ENCODE data around the gene SAMD9L.
A peak's percentile ranks its signal among the peaks of the same experiment; 100 is the strongest.

The SAMD9L gene

DNA sequence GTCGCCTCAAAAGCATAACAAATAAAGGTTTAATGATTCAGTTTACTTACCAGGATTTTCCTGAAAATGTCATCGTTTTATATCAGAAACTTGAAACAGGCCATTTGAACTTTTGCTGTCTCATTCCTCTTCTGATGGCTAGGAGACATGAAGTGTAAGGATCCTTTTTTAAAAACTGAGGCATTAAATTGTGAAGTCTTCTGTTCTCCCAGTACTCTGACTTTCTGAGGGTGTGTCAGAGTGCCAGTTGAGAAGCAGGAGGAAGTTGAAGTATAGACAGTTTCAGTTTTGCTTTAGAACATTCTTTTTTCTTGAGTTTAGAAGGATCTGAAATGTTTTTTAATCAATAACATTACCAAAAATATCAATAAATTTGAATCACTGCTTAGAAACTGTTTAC, at the start of gene SAMD9L:
Gene SAMD9L, minus strand, starts transcription at position 242 of the 400 bp plus-strand sequence. CDS start 12,414 bp downstream, outside the sequence.
- peaks cover 10% of the 10 kb centered on the region for H3K36me3 Mint-ChIP-seq
- peak within 1 kb of the TSS; percentile 90 for H3K4me3 Mint-ChIP-seq
- ATAC-seq (ENCODE audit: low read depth) = peak; percentile 69
- no peak for DNase-seq (ENCODE audit: low spot score in 2 of 2)
- no peaks in the 10 kb centered on the region for H3K9me3 Mint-ChIP-seq
- H3K4me1 Mint-ChIP-seq = peaks cover 41% of the 10 kb centered on the region
- H3K27ac Mint-ChIP-seq = peak within 1 kb of the TSS; percentile 95
- no peaks in the 10 kb centered on the region for H3K27me3 Mint-ChIP-seq

DNA sequence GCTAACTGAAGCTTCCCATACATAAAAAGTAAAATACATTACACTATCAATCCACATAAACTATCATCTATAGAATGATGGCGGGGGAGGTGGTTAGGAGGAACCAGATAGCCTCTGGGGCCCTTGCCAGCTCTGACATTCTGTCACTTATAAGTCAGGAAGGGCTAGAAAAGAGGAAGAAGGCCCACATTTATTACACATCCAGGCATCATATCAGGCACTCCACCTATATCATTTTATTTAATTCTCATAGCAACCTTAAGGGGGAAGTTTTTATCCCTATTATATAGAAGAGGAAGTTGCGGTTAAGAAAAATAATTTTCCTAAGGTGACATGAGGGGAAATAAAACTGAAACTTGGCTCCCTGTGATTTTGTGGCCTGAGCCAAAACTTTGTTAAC, 48.2 kb upstream of the SAMD9L start:
- ATAC-seq (ENCODE audit: low read depth) (peak; percentile 57), DNase-seq (ENCODE audit: low spot score in 2 of 2) (no peak)
- peaks cover 7% of the 10 kb centered on the region for H3K4me1 Mint-ChIP-seq
- peaks cover 5% of the 10 kb centered on the region for H3K27me3 Mint-ChIP-seq
- H3K36me3 Mint-ChIP-seq = no peaks in the 10 kb centered on the region
- H3K9me3 Mint-ChIP-seq = no peaks in the 10 kb centered on the region
- H3K4me3 Mint-ChIP-seq = no peak overlapping the region
- H3K27ac Mint-ChIP-seq = peak overlapping the region; percentile 5

DNA sequence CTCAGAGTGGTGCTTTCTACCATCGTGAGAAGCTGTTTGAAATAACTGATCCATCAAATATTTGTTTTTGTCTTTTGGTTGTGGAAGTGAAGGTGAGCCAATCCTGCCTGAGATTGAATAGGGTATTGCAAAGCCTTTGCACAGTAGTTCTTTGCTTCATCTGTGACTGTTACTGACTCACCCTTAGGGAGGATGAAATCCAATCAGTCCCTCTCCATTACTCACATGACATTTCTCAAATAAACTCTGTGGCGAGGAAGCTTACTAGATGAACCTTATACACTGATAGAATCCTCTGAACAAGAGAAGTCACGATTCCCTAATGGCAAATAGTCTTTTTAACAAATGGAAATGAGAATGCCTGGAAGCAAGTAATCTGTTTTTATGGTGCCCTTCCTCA, 46.2 kb upstream of the SAMD9L start:
- Mint-ChIP-seq H3K9me3 (no peaks in the 10 kb centered on the region), H3K4me3 (no peak overlapping the region), H3K4me1 (peaks cover 7% of the 10 kb centered on the region), H3K27me3 (peaks cover 7% of the 10 kb centered on the region), H3K36me3 (no peaks in the 10 kb centered on the region), H3K27ac (no peak overlapping the region)
- DNase-seq (ENCODE audit: low spot score in 2 of 2) (no peak), ATAC-seq (ENCODE audit: low read depth) (no peak)

DNA sequence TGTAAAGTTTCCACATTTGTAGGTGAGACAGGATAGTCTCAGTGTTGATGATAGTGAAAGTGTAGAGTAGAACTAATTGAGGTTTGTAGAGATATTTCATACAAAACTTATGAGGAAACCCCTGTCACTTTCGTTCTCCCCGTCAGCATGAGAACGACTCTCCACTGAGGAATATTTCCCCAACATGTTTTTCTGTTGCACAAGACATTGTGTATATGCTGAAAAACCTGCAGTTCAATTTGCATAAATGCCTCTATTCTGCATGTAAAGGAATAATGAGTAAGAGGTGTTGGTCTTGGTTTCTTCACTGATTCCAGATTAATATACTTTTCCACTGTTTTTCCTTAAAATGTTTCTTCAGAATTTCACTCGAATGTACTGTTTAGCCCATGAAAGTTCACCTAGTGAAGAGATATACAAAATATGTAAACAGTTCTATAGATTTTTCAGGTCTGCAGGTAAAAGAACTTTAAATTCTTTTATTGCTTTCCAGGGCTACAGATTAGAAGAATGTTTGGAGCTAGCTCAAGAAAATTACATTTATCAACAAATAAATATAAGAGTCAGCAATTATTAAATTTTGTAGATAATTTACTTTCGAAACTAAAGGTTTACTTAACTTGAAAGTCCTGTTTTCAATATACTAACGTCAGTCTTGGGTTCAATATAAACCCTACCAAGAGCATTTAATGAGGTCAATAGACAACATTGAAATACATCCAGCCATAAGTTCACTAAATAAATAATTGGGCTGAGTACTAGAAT, 40.9 kb upstream of the SAMD9L start:
- Mint-ChIP-seq H3K4me3 (no peak overlapping the region), H3K4me1 (no peaks in the 10 kb centered on the region), H3K36me3 (no peaks in the 10 kb centered on the region), H3K9me3 (no peaks in the 10 kb centered on the region), H3K27me3 (peaks cover 3% of the 10 kb centered on the region), H3K27ac (no peak overlapping the region)
- DNase-seq (ENCODE audit: low spot score in 2 of 2) = no peak
- ATAC-seq (ENCODE audit: low read depth) = no peak

DNA sequence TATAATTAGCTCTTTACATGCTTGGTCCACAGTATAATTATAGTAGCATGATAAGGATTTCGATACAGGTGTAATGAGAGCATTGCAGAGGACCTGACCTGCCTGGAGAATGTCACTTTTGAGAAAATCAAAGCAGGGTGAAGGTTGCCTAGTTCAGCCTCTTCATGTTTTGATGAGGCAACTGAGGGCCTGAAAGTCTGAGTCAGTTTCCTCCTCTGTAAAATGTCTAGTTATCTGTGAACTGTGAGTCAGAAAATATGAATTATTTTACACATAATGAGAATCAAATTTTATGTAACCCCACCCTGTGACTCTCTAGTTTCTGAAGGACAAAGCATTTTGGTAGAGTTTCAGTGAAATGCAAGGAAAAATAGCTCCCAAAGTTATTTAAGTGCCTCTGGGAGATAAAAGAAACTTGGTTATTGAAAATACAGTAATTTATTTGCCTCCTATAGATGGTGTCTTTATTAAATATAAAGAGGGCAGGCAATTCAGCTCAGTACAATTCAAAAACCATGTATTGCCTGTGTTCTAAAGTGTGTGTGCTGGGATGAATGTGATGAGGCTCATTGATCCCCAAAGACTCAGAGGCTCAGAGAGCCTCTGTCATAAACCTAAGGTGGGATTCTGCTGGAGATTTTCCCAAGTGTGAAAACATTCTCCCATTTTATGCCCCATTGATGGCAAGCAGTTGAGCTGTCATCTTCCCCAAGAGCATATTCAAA, 37.3 kb upstream of the SAMD9L start:
- ATAC-seq (ENCODE audit: low read depth) (no peak), DNase-seq (ENCODE audit: low spot score in 2 of 2) (no peak)
- peaks cover 9% of the 10 kb centered on the region for H3K27me3 Mint-ChIP-seq

DNA sequence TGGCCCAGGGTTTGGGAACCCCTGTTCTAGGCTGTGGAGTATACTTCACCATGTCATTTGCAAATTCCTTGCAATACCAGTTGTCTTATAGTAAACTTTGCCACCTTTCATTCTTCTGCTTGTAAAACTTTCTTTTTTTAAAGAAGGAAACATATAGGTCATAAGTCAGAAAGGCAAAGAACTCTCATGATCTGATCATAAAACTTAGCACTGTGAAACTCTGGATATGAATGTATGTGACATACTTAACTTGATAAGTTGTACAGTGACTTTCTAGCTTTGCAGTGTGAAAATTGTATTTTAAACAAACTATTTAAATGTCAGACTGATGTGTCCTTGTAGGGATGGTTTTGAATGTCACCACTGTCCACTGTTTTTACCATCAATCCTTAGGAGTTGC, 31.0 kb upstream of the SAMD9L start:
- no peaks in the 10 kb centered on the region for H3K9me3 Mint-ChIP-seq
- DNase-seq (ENCODE audit: low spot score in 2 of 2) (no peak), ATAC-seq (ENCODE audit: low read depth) (no peak)
- no peak overlapping the region for H3K4me3 Mint-ChIP-seq
- no peaks in the 10 kb centered on the region for H3K4me1 Mint-ChIP-seq
- peaks cover 7% of the 10 kb centered on the region for H3K27me3 Mint-ChIP-seq
- H3K36me3 Mint-ChIP-seq = no peaks in the 10 kb centered on the region
- no peak overlapping the region for H3K27ac Mint-ChIP-seq

More for the DNA sequence above, 37.3 kb upstream of the SAMD9L start:
- no peaks in the 10 kb centered on the region for H3K4me1 Mint-ChIP-seq
- no peak overlapping the region for H3K4me3 Mint-ChIP-seq
- no peak overlapping the region for H3K27ac Mint-ChIP-seq
- H3K36me3 Mint-ChIP-seq = no peaks in the 10 kb centered on the region
- no peaks in the 10 kb centered on the region for H3K9me3 Mint-ChIP-seq

DNA sequence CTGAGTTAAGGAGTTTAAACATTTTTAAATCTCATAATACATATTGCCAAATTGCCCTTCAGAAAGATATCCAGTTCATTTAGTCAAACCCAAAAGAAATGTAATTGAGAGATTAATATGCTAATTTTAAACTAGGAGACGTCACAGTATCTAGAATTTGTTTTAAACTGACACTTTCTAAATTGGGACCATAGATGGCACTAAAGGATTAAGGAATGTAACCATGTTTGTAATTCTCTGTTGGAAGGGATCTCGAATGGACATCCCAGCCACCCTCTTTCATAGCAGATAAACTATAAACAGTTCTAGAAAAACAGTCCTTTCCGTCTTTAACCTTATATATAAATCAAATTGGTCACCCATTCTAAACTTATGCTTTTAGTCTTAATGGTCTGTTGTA, 30.0 kb upstream of the SAMD9L start:
- ATAC-seq (ENCODE audit: low read depth) (no peak), DNase-seq (ENCODE audit: low spot score in 2 of 2) (no peak)
- Mint-ChIP-seq H3K9me3 (no peaks in the 10 kb centered on the region), H3K36me3 (no peaks in the 10 kb centered on the region), H3K4me1 (no peaks in the 10 kb centered on the region), H3K27ac (no peak overlapping the region), H3K4me3 (no peak overlapping the region), H3K27me3 (peaks cover 6% of the 10 kb centered on the region)

DNA sequence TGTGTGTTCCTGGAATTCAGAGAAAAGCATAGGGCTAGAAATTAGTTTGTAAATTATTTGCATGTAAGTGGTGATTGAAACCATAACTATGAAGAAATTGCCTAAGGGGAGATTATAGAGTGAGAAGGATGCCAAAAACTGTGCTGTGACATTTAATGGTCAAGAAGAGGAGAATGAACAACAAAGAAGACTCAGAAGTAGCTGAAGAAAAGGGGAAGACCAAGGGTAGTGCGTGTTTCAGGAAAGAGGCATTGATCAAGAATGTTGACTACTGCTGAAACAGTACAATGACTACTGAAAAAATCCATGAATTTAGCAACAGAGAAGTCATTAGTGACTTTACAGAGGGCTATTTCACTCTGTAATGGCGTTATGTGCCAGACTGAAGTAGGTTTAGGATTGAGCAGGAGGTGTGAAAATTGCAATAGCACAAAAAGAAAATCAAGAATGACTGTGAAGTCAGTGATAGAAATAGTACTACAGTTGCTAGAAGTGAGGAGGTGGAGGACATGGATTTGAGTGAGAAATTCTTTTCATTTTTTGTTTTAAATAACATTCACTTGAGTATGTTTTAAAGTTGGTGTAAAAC, 28.9 kb upstream of the SAMD9L start:
- Mint-ChIP-seq H3K36me3 (no peaks in the 10 kb centered on the region), H3K9me3 (no peaks in the 10 kb centered on the region), H3K4me3 (no peak overlapping the region), H3K27me3 (peaks cover 3% of the 10 kb centered on the region), H3K27ac (no peak overlapping the region), H3K4me1 (no peaks in the 10 kb centered on the region)
- DNase-seq (ENCODE audit: low spot score in 2 of 2) (no peak), ATAC-seq (ENCODE audit: low read depth) (no peak)

DNA sequence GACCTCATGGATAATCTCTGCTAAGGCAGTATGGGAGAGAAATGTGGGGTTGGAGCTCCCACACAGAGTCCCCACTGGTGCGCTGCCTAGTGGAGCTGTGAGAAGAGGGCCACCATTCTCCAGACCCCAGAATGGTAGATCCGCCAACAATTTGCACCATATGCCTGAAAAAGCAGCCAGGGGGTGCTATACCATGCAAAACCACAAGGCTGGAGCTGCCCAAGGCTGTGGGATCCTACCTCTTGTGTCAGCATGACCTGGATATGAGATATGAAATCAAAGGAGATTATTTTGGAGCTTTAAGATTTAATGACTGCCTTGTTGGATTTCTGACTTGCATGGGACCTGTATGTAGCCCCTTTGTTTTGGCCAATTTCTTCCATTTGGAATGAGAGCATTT, 27.0 kb upstream of the SAMD9L start:
- H3K27me3 Mint-ChIP-seq = peaks cover 1% of the 10 kb centered on the region
- no peaks in the 10 kb centered on the region for H3K4me1 Mint-ChIP-seq
- H3K36me3 Mint-ChIP-seq = no peaks in the 10 kb centered on the region
- no peak overlapping the region for H3K4me3 Mint-ChIP-seq
- peaks cover 4% of the 10 kb centered on the region for H3K9me3 Mint-ChIP-seq
- H3K27ac Mint-ChIP-seq = no peak overlapping the region
- ATAC-seq (ENCODE audit: low read depth) (no peak), DNase-seq (ENCODE audit: low spot score in 2 of 2) (no peak)

DNA sequence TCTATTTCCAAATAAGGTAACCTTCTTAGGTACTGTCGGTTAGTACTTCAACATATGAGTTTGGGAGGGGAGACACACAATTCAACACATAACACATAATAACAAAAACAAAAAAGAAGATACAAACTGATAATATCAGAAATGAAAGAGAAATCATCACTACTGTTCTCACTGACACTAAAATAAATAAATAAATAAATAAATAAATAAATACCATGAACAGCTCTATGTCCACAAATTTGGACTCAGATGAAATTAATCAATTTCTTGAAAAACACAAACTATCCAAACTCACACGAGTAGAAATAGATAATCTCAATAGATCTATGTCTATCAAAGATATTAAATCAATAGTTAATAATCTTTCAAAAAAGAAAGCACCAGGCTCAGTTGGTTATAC, 24.5 kb upstream of the SAMD9L start:
- H3K4me1 Mint-ChIP-seq = no peaks in the 10 kb centered on the region
- ATAC-seq (ENCODE audit: low read depth) = no peak
- H3K4me3 Mint-ChIP-seq = no peak overlapping the region

DNA sequence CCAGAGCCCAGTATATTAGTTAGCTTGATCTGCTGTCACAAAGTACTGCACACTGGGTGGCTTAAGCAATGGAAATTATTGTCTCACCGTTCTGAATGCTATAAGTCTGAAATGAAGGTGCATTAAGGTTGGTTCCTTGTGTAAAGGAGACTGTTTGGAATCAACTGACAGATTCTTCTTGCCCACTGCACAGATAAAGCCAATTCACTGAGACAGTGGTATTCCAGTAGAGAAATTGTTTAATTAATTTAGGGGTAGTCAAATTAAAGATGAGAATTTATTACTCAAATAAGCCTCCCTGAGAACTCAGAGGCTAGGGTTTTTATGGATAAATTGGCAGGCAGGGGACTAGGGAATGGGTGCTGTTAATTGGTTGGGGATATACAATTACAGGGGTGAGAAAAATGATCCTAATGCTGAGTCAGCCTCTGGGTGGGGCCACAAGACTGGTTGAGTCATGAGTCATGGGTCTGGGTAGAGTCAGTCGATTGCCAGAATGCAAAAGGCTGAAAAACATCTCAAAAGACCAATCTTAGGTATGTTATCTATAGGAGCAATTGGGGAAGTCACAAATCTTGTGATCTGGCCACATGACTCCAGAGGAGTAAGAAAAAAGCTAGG, 23.5 kb upstream of the SAMD9L start:
- Mint-ChIP-seq H3K27ac (no peak overlapping the region), H3K4me3 (no peak overlapping the region), H3K9me3 (peaks cover 15% of the 10 kb centered on the region), H3K27me3 (peaks cover 1% of the 10 kb centered on the region), H3K36me3 (peaks cover 16% of the 10 kb centered on the region), H3K4me1 (no peaks in the 10 kb centered on the region)
- ATAC-seq (ENCODE audit: low read depth) = no peak
- no peak for DNase-seq (ENCODE audit: low spot score in 2 of 2)

More for the DNA sequence above, 24.5 kb upstream of the SAMD9L start:
- DNase-seq (ENCODE audit: low spot score in 2 of 2) = no peak
- Mint-ChIP-seq H3K36me3 (peaks cover 10% of the 10 kb centered on the region), H3K27me3 (peaks cover 1% of the 10 kb centered on the region), H3K9me3 (peaks cover 10% of the 10 kb centered on the region), H3K27ac (no peak overlapping the region)

DNA sequence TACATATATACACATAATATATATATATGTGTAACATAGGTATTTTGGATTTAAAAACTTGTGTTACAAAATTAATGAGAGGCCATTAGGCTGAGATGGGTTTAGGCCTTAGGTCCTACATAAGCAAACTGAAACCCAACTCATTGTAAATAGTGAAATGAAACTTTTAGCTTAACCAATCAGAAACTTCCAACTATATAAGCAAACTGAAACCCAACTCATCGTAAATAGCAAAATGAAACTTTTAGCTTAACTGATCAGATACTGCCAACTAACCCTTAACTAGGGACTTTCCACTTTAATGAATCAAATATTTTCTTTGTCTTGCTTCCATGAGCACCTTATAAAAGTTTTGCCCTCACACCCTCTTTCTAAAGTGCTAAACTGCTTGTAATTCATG, 17.3 kb upstream of the SAMD9L start:
- peak; percentile 97 for ATAC-seq (ENCODE audit: low read depth)
- H3K4me3 Mint-ChIP-seq = peak overlapping the region; percentile 8
- H3K4me1 Mint-ChIP-seq = no peaks in the 10 kb centered on the region

DNA sequence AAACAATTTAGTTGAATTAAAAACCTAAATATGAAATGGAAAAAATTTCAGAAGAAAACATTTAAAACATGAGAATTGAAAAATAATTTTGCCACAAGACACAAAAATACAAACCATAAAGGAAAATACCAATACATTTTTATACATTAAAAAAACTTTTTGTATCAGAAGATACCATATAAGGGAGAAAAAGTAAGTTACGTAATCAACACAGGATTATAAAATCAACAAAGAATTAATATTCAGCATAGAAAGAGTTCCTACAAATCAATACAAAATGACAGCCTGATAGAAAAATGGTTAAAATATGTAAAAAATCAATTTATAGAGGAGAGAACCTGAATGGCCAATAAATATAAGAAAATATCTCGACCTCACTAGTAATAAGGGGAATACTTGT, 16.6 kb upstream of the SAMD9L start:
- no peak overlapping the region for H3K4me3 Mint-ChIP-seq
- no peak for DNase-seq (ENCODE audit: low spot score in 2 of 2)
- H3K9me3 Mint-ChIP-seq = peaks cover 24% of the 10 kb centered on the region
- ATAC-seq (ENCODE audit: low read depth) = no peak
- no peaks in the 10 kb centered on the region for H3K4me1 Mint-ChIP-seq
- H3K36me3 Mint-ChIP-seq = peaks cover 25% of the 10 kb centered on the region
- no peaks in the 10 kb centered on the region for H3K27me3 Mint-ChIP-seq
- H3K27ac Mint-ChIP-seq = peak overlapping the region; percentile 80

More for the DNA sequence above, 17.3 kb upstream of the SAMD9L start:
- H3K27me3 Mint-ChIP-seq = no peaks in the 10 kb centered on the region
- peaks cover 25% of the 10 kb centered on the region for H3K36me3 Mint-ChIP-seq
- H3K9me3 Mint-ChIP-seq = peaks cover 24% of the 10 kb centered on the region
- H3K27ac Mint-ChIP-seq = peak overlapping the region; percentile 80
- peak in 1 of 2 donors; percentile 16 for DNase-seq (ENCODE audit: low spot score in 2 of 2)

DNA sequence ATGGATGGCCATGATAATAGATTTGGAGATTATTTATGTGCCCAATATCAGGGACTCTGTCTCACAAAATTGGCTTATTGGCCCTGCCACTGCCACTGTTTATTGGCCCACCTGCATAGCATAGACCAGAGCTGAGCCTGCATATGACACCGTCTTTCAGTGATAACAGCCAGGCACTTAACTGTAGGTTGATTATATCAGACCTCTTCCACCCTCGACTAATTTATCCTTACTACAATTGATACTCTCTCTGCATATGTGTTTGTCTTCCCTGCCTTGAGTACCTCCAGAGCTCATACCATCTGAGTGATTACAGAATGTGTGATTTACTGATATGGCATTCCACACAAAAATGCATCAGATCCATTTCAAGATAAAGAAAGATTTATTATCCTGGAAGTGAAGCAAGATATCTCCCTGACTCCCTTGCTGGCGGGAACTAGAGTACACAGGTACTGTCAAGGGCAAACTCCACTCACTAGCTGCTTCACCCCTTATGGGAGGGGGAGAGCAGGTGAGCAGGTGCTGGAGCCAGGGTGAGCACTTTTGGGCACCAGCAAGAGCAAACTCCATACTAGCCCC, 13.1 kb upstream of the SAMD9L start:
- DNase-seq (ENCODE audit: low spot score in 2 of 2) = no peak
- no peaks in the 10 kb centered on the region for H3K27me3 Mint-ChIP-seq
- H3K27ac Mint-ChIP-seq = no peak overlapping the region
- H3K9me3 Mint-ChIP-seq = peaks cover 13% of the 10 kb centered on the region
- no peak for ATAC-seq (ENCODE audit: low read depth)
- H3K4me3 Mint-ChIP-seq = no peak overlapping the region
- H3K36me3 Mint-ChIP-seq = peaks cover 9% of the 10 kb centered on the region
- no peaks in the 10 kb centered on the region for H3K4me1 Mint-ChIP-seq
